OCI-LY7 (cell line): ENCODE results near the gene LAIR2. TPM values are rescaled to one million over a fixed set of nuclear protein-coding genes. Genes with fewer than 3 reads are reported as not detected.

Source experiments
- BruUV-seq: library from RNA; stranded (reverse); fragments of 400-500 nt; replicated peaks from 2 replicates; lab custom pipeline; 2021; lab: Mats Ljungman, UMichigan
- CTCF ChIA-PET: fragments of 300-600 bp; sonication (Branson Sonifier 250); formaldehyde crosslinking; loops from one replicate; lab custom pipeline; 2022; ENCODE audit warnings: antibody characterized with exemption; ENCODE audit not compliant: unreplicated experiment; lab: Charles Lee
- POLR2A ChIA-PET: fragments of 300-600 bp; sonication (Branson Sonifier 250); formaldehyde crosslinking; loops from one replicate; lab custom pipeline; 2022; ENCODE audit warnings: antibody characterized with exemption; lab: Charles Lee
- DNase-seq: peaks from one replicate; pipeline ENCODE4 v3.0.0-alpha.2; 2015; ENCODE audit warnings: low spot score
- H2AFZ ChIP-seq: fragments of 200-600 bp; sonication (generic), shearing (Covaris generic); 2 replicates; pipeline ENCODE4 v1.6.1; 2014; ENCODE audit warnings: mild to moderate bottlenecking, antibody characterized with exemption, low read length, moderate library complexity
- H3K27ac ChIP-seq: fragments of 200-600 bp; sonication (generic); 2 replicates; pipeline ENCODE4 v1.5.1; 2014; ENCODE audit warnings: mixed run types, low read depth, mild to moderate bottlenecking, moderate library complexity, low read length, inconsistent platforms; ENCODE audit not compliant: poor library complexity, severe bottlenecking
- H3K36me3 ChIP-seq: fragments of 200-600 bp; sonication (generic); 2 replicates; pipeline ENCODE4 v1.6.1; 2014; ENCODE audit warnings: mild to moderate bottlenecking, antibody characterized with exemption, low read length, moderate library complexity, mixed read lengths; ENCODE audit not compliant: insufficient read depth
- H3K4me1 ChIP-seq: fragments of 200-600 bp; sonication (generic); 2 replicates; pipeline ENCODE4 v1.5.1; 2014; ENCODE audit warnings: mild to moderate bottlenecking, low read length; ENCODE audit not compliant: insufficient read depth, poor library complexity, severe bottlenecking
- H3K4me2 ChIP-seq: fragments of 200-600 bp; sonication (generic); 2 replicates; pipeline ENCODE4 v1.6.1; 2014; ENCODE audit warnings: mild to moderate bottlenecking, low read length
- H3K4me3 ChIP-seq: fragments of 200-600 bp; sonication (generic); 2 replicates; pipeline ENCODE4 v1.5.1; 2014; ENCODE audit warnings: mild to moderate bottlenecking, low read depth, low read length; ENCODE audit not compliant: poor library complexity, severe bottlenecking
- H3K79me2 ChIP-seq: fragments of 200-600 bp; sonication (generic); 2 replicates; pipeline ENCODE4 v1.6.1; 2016; ENCODE audit warnings: low read depth, mild to moderate bottlenecking, low read length, moderate library complexity, mixed read lengths; ENCODE audit not compliant: insufficient read depth
- H3K9me2 ChIP-seq: fragments of 200-600 bp; sonication (generic); 2 replicates; pipeline ENCODE4 v1.6.1; 2016; ENCODE audit warnings: mild to moderate bottlenecking, low read length, mixed read lengths; ENCODE audit not compliant: insufficient read depth
- H3K9me3 ChIP-seq: fragments of 200-600 bp; sonication (generic); 2 replicates; pipeline ENCODE4 v1.6.1; 2014; ENCODE audit warnings: mild to moderate bottlenecking, mixed run types, low read length, mixed read lengths
- H4K20me1 ChIP-seq: fragments of 200-600 bp; sonication (generic); 2 replicates; pipeline ENCODE4 v1.6.1; 2014; ENCODE audit warnings: mild to moderate bottlenecking, antibody characterized with exemption, low read length, moderate library complexity, mixed read lengths; ENCODE audit not compliant: insufficient read depth
- EZH2phosphoT487 ChIP-seq: fragments of 200-600 bp; sonication (generic); IDR thresholded peaks from 2 replicates; pipeline ENCODE4 v1.6.1; 2018; ENCODE audit warnings: low read depth, borderline replicate concordance, mild to moderate bottlenecking, mixed run types, antibody characterized with exemption, low read length, moderate library complexity, mixed read lengths
- intact Hi-C: fragments of 100-400 bp; cut with micrococcal nuclease; formaldehyde crosslinking; loops from one replicate; pipeline ENCODE4 v1.10.0; 2022; ENCODE audit not compliant: unreplicated experiment
- total RNA-seq, 2 experiments: library from RNA; depleted of rRNA in 1 of 2; stranded (reverse); fragments of >200 nt in 1 of 2; shearing (Covaris generic) in 1 of 2; gene quantifications; 2 replicates each; pipeline ENCODE4 v1.2.3, GENCODE V29; 2014 to 2022
- TF ChIP-seq, protein P1 (sequence below): fragments of 200-600 bp; sonication (generic); conservative IDR thresholded peaks from 2 replicates; pipeline ENCODE4 v1.5.1; 2014; ENCODE audit warnings: mild to moderate bottlenecking, antibody characterized with exemption, low read length, moderate library complexity, mixed read lengths

LAIR2 gene
- total RNA-seq, 2 experiments from 2014 or later: not detected

DNA sequence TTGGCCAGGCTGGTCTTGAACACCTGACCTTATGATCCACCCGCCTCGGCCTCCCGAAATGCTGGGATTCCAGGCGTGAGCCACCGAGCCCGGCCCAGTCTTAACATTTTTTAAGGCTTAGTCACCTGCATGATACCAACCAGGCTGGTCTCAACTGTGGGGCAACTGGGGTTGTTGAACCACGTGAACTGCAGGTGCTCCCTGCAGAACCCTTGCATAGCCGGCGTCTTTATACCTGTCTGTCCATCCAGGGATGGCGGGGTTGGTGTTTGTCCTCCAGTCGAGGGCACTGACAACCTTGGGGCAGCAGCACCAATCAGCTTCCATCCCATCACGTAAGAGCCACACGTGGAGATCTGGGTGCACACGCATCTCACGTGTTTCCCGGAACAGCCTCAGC is 46.2 kb downstream of the LAIR2 start:
- H3K4me2 ChIP-seq: no peak overlapping the region
- H3K9me3 ChIP-seq: no peaks in the 10 kb centered on the region
- intact Hi-C loops: no loop called here
- DNase-seq: no peak
- no peak overlapping the region for H3K27ac ChIP-seq
- H3K9me2 ChIP-seq: no peaks in the 10 kb centered on the region
- H3K36me3 ChIP-seq: no peaks in the 10 kb centered on the region
- POLR2A ChIA-PET: no interaction called here
- peaks cover 2% of the 10 kb centered on the region for H3K4me1 ChIP-seq
- CTCF ChIA-PET: no interaction called here
- no TSS peak for BruUV-seq
- H4K20me1 ChIP-seq: no peaks in the 10 kb centered on the region
- no peak overlapping the region for H2AFZ ChIP-seq
- no peak overlapping the region for H3K4me3 ChIP-seq
- no peak for TF ChIP-seq EZH2phosphoT487
- TF ChIP-seq, protein P1, sequence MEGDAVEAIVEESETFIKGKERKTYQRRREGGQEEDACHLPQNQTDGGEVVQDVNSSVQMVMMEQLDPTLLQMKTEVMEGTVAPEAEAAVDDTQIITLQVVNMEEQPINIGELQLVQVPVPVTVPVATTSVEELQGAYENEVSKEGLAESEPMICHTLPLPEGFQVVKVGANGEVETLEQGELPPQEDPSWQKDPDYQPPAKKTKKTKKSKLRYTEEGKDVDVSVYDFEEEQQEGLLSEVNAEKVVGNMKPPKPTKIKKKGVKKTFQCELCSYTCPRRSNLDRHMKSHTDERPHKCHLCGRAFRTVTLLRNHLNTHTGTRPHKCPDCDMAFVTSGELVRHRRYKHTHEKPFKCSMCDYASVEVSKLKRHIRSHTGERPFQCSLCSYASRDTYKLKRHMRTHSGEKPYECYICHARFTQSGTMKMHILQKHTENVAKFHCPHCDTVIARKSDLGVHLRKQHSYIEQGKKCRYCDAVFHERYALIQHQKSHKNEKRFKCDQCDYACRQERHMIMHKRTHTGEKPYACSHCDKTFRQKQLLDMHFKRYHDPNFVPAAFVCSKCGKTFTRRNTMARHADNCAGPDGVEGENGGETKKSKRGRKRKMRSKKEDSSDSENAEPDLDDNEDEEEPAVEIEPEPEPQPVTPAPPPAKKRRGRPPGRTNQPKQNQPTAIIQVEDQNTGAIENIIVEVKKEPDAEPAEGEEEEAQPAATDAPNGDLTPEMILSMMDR: no peak
- no peaks in the 10 kb centered on the region for H3K79me2 ChIP-seq

DNA sequence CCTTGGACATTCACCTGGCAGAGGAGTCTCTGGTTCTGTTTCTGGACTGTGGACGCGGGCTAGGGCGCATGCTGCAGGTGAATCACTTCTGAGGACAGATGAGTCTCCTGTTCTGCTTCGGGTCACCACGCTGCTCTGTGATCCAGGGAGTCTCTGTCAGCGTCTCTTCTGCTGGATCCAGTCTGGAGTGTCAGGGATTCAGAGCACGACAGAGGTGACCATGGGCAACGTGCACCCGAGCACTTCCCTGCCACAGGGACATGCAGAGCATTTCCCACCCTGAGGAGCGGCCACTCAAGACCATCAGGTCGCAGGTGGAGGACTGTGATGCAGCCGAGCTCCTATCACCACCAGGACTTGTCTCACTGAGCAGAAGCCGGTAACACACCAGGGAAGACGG is 46.6 kb downstream of the LAIR2 start:
- POLR2A ChIA-PET: no interaction called here
- intact Hi-C loops: no loop called here
- CTCF ChIA-PET: no interaction called here

DNA sequence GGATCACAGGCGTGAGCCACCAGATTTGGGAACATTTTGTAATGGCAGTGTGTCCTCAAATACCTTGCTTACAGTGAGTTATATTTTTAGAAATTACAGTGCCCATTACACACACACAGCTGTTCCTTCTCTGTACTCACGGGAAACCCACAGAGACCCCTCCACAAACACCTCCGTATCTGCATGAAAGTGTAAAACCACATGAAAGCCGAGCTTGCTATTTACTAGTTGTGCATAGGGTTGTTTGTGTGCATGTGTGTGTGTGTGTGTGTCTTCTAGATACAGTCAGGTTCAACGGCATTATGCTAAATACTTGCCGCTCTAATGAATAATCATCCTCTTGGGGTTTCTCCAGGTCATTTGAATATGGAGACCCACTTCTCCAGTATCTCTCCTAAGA is 48.7 kb downstream of the LAIR2 start:
- Histone ChIP-seq H3K4me1 (peaks cover 2% of the 10 kb centered on the region), H3K4me2 (no peak overlapping the region), H3K79me2 (no peaks in the 10 kb centered on the region), H3K9me3 (no peaks in the 10 kb centered on the region), H4K20me1 (no peaks in the 10 kb centered on the region), H3K9me2 (no peaks in the 10 kb centered on the region), H3K4me3 (no peak overlapping the region), H2AFZ (no peak overlapping the region), H3K36me3 (no peaks in the 10 kb centered on the region), H3K27ac (no peak overlapping the region)
- intact Hi-C loops: no loop called here
- DNase-seq: no peak
- no TSS peak for BruUV-seq
- TF ChIP-seq EZH2phosphoT487: no peak
- TF ChIP-seq, protein P1: no peak
- CTCF ChIA-PET: no interaction called here
- POLR2A ChIA-PET: no interaction called here

More for the DNA sequence above, 46.6 kb downstream of the LAIR2 start:
- DNase-seq: no peak
- Histone ChIP-seq H3K9me2 (no peaks in the 10 kb centered on the region), H3K36me3 (no peaks in the 10 kb centered on the region), H2AFZ (no peak overlapping the region), H3K27ac (no peak overlapping the region), H3K79me2 (no peaks in the 10 kb centered on the region), H3K4me3 (no peak overlapping the region), H3K4me2 (no peak overlapping the region), H4K20me1 (no peaks in the 10 kb centered on the region), H3K9me3 (no peaks in the 10 kb centered on the region), H3K4me1 (peaks cover 2% of the 10 kb centered on the region)
- TF ChIP-seq, protein P1: no peak
- no peak for TF ChIP-seq EZH2phosphoT487
- no TSS peak for BruUV-seq
